Amniotic epithelial cell (primary cell): ENCODE measurements around the gene TMEM134.

Experiments used
- DNase-seq: peaks from one replicate; pipeline ENCODE4 v3.0.0-alpha.2; 2010; ENCODE audit warnings: low read depth

TMEM134 gene

DNA sequence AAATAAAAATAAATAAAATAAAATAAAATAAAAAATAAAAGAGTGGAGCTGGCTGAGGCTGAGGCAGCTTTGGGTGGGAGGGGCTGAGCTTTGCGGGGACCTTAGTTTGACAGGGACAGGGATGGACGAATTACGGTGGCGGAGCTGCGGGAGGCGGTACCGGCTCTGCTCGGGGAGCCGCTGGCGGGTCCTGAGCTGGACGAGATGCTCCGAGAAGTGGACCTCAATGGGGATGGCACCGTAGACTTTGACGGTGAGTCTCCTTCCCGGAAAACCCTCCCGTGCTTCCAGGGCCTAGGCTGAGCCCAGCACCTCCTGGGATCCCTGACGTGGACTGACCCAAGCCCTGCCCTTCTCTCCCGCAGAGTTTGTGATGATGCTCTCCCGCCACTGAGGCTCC lies 10.8 kb downstream of the TMEM134 start:
- no peak for DNase-seq

- DNase-seq, result no peak
Observed at GRCh38 chr11:67457453-67457852, 11.6 kb downstream of the TMEM134 start.

DNA sequence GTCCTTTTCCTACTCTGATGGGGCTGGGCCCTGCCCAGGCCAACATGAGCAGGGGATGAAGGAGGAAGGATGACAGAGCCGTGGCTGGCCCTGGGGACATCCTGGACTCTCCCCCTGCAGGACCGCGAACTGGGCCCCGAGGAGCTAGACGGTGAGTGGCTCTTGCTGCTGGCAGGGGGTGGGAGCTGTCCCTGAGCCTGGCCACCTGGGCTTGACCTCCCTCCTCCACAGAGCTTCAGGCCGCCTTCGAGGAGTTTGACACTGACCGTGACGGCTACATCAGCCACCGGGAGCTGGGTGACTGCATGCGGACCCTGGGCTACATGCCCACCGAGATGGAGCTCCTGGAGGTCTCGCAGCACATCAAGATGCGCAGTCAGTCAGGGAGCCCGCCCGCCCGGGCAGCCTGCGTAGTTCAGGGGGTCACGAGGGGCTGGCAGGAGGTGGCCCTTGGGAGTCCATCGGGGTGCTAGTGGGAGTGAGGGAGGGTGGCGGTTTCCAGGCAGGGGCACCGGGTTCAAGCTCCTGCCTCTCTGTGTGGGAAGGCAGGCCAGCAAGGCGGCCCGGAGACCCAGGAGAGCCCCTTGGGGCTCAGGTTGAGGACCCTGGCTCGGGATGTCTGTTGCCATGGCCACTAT lies 12.9 kb downstream of the TMEM134 start:
- DNase-seq, result no peak

DNA sequence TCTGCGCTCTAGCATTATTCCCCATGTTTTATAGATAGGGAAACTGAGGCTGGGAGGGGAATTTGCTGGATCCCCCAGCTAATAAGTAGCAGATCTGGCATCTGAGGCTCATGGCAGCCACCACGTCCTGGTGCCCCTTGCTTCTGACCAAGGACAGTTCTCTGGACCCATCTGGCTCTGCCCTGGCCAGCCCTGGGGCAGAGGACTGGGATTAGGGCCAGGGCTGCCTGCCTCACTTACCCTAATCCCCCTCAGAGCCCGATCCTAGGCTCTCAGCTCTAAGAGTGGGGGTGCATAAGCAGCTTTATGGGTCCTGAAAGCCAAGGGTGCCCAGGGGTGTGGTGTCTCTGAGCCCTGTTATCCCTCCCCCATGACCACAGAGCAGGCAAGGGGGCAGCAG lies 14.0 kb downstream of the TMEM134 start, which contains the start of gene CABP4:
Gene CABP4 (plus strand): TSS at position 301 of the 400 bp plus-strand sequence. CDS start 70 bp downstream, at position 371.
- DNase-seq, result no peak

DNA sequence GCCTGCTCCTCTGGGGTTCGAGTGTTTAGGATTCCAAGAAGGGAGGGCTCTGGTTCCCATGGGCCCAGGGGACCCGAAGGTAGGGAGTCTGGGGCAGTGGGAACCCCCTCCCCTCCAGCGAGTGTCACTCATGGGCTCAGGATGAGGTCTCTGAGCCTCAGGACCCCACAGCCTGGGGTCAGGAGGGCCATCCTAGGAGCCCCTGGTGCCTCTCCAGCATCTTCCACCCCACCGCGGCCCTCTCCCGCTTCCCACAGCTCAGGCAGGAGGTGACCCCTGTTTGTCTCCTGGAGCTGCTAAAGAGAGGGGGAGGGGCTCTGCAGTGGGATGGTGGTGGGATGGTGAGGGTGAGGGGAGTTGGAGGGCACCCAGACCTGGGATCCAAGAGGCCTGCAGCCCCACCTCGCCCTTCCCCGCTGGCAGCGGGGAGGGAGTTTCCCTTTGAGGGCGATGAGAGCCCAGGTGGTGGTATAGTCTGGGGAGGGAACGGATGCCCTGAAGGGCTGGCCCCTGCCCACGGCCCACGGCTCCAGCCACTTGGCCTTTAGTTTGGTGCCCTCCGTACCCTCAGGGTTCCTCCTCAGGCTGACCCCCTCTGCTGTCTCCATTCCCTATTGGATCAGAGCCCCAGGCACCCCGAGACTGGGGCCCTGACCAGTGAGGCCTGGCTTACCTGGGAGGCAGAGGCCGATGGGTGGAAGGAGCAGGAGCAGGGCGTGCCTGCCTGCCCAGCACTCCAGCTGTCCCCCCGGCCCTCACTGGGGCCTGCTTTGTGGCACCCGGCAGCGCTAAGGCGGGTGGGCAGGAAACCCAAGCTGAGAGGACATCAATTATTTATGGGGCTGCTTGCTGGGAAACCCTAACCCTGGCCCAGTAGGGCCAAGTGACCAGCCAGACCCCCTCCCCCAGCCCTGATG lies 15.0 kb downstream of the TMEM134 start:
- DNase-seq, result no peak

DNA sequence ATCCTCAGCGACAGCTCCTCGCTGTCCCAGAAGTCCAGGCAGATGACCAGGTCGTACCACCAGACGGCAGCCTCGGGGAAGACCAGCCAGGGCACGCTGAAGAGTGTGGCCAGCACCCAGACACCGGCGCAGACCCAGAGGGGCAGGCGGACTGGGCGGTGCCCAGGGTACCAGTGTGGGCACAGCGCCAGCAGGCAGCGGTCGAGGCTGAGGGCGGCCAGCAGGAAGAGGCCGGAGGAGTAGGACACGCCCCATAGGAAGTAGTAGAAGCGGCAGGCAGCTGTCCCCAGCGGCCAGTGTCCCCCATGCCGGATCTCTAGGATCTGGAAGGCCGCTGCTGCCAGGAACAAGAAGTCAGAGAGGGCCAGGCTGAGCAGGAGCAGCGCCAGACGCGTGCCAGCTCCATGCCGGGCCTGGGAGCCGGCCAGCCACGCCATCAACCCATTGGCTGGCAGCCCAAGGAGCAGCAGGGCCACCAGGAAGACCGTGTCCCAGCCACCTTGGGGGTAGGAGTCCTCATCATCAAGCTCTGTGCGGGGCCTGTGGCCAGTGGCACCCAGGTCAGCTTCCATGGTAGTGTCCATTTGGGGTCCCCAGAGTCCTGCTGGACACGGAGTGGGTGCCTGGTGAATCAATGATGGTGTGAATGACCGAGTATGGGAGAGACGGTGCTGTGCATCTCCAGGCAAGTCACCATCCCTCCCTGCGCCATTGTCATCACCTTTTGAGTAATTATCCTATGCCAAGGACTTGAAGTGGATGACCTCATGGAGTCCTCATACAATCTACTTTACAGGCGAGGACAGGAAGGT lies 16.7 kb downstream of the TMEM134 start, which contains the start of gene GPR152:
Gene GPR152 (minus strand): TSS at position 589 of the 812 bp plus-strand sequence. CDS start 5 bp downstream, at position 584.
- no peak for DNase-seq

DNA sequence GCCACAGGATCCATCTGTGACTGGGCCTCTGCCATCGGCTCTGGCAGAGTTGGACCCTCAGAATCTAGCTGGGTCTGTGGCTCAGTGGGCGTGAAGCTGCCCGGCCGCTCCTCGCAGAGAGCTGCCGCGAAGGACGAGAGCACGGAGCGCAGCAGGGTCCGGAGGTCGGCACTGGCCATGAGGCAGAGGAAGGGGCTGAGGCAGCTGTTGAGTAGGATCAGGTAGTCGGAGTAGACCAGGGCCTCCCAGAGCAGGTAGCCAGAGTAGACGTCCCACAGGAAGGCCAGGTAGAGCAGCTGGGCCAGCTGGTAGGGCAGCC lies 17.4 kb downstream of the TMEM134 start:
- no peak for DNase-seq

GRCh38 chr11:67450796-67451657 lies 18.0 kb downstream of the TMEM134 start:
- DNase-seq, result no peak

GRCh38 chr11:67449116-67449844 lies 19.8 kb downstream of the TMEM134 start:
- no peak for DNase-seq

GRCh38 chr11:67448220-67448609 lies 20.8 kb downstream of the TMEM134 start:
- no peak for DNase-seq

- DNase-seq, result no peak
Observed at GRCh38 chr11:67445515-67445914, 23.5 kb downstream of the TMEM134 start.

GRCh38 chr11:67442504-67443404 lies 26.3 kb downstream of the TMEM134 start:
- DNase-seq, result no peak

GRCh38 chr11:67441731-67442351 lies 27.2 kb downstream of the TMEM134 start:
- no peak for DNase-seq

- DNase-seq, result no peak
Observed at GRCh38 chr11:67441098-67441563, 27.9 kb downstream of the TMEM134 start.

DNA sequence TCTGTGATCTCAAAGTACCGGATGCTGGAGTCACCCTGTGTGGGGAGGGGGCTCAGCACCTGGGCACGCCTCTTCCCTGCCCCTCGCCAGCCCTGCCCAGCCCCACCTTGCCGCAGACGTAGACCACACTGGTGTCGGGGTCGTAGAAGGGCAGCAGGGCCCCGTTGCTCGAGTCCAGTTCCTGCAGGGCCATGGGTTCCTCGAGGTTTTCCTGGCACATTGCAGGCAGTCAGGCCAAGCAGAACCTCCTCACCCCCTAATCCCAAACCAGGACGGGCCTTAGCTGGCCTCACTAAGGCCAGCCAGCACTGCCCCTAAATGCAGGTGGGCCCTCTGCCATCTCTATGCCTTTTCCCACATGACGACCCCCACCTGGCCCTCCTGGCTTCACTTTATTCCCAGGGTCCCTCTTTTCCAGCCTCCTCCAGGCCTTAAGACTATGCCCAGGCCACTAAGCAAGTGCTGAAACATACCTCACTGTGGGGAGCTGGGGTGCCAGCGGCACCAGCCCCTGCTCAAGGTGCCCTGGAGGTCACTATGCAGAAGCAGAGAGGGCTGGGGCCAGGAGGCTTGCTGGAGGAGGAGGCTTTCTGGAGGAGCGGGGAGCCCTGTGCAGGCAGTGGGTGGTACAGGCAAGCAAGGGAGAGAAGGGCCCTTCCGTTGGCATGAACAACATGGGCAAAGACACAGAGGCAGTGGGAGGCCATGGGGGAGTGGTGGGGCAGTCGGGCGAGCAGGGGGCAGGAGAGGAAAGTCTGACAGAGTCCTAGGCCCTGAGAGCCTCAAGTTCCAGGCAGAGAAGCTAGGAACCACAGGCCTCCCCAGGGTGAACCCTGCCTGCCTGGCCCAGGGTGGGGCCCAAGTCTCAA lies 28.6 kb downstream of the TMEM134 start:
- DNase-seq, result no peak

DNA sequence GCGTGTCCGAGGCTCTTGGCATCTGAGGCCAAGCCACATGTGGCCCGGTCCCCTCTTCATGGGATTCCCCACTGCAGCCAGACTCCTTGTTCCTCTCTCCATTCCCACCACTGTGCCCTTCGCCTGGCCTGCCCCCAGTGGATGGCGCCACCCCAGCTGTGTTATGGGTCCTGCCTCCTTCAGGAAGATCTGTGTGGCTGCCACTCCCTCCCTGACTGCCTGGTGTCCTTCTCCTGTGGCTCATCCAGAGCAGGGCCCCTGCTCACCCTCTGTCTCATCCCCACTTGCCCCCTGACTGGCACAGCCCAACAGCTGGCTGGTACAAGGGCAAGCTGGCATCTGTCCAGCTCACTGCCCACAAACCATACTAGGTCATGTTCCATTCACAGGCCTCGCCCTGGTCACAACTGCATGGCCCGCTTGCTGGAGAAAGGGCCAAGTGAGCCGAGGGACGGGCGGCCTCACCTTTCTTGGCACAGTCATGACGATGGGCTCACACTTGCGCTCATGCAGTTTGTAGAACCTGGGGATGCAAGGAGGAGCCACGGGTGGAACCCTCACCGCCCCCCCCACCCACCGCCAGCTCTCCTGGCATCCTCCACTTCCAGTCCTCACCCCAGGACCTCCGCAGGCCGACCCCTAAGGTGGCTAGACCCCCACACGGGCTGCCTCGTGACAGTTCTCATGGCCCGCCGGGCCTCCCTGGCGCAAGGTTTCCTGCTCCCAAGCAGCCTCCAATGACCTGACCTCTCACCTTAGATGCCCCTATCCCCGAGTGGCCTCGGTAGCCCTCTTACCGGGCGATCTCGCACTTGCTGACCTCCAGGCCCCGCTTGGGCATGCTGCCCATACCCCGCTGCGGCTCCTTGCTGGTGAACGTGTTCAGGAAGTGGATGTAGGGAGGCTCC lies 29.5 kb downstream of the TMEM134 start:
- no peak for DNase-seq
